Left lung (tissue), 10 donors: ENCODE measurements around the gene DDC. TPM values are rescaled to one million over a fixed set of nuclear protein-coding genes. Genes with fewer than 3 reads are reported as not detected.

Source experiments
- ATAC-seq: fragments of 200-7000 bp; cut with Tn5 transposase; one replicate; pipeline ENCODE4 v1.9.1; 2020; ENCODE audit warnings: moderate library complexity
- DNase-seq, 4 donors: peaks; one replicate each; pipeline ENCODE4 v3.0.0-alpha.2; 2013 to 2020
- H3K27ac ChIP-seq, 2 donors: fragments of 200-600 bp; sonication (generic) in 1 of 2; one replicate each; pipeline versions ENCODE4 v1.5.0 to v1.8.0; 2020 to 2021
- H3K27me3 ChIP-seq, 2 donors: fragments of 200-600 bp; sonication (generic) in 1 of 2; one replicate each; pipeline versions ENCODE4 v1.5.0 to v1.8.0; 2020 to 2021
- H3K36me3 ChIP-seq, 2 donors: fragments of 200-600 bp; sonication (generic) in 1 of 2; one replicate each; pipeline versions ENCODE4 v1.5.0 to v1.8.0; 2020 to 2021
- H3K4me1 ChIP-seq, 2 donors: fragments of 200-600 bp; one replicate each; pipeline ENCODE4 v1.8.0; 2021
- H3K4me3 ChIP-seq, 2 donors: fragments of 200-600 bp; sonication (generic) in 1 of 2; one replicate each; pipeline versions ENCODE4 v1.5.0 to v1.8.0; 2020 to 2021; ENCODE audit warnings: mild to moderate bottlenecking in 1 of 2
- H3K9me3 ChIP-seq, 2 donors: fragments of 200-600 bp; sonication (generic) in 1 of 2; one replicate each; pipeline versions ENCODE4 v1.5.0 to v1.8.0; 2020 to 2021
- CTCF ChIP-seq, 2 donors: fragments of 200-600 bp; sonication (generic) in 1 of 2; IDR thresholded peaks; one replicate each; pipeline versions ENCODE4 v1.5.0 to v1.8.0; 2021; ENCODE audit warnings: antibody characterized with exemption in 2 of 2
- intact Hi-C, 2 donors: fragments of 100-400 bp; cut with DNase I; formaldehyde crosslinking; loops; one replicate each; pipeline versions ENCODE4 v1.11.2 to v1.14.2; 2022
- polyA plus RNA-seq, 6 donors: library from polyadenylated mRNA; unstranded; fragments of 120-200 nt; gene quantifications; one replicate each; pipeline ENCODE4 v1.2.1, GENCODE V29; 2013; ENCODE audit not compliant: insufficient read length in 6 of 6
- total RNA-seq, 2 donors: library from RNA; stranded (reverse); fragmentation: NEBNext Ultra II Directional; extraction: Animal tissue kit (Norgen Biotek cat#: 25700); gene quantifications; one replicate each; pipeline ENCODE4 v1.2.1, GENCODE V29; 2021
- donor health status: DM: no; HTN: yes; CAD: no.
- donor health status: DM: no; HTN: no; CAD: no.

DDC gene
- total and polyA plus RNA-seq, 8 donors, result 0.90 to 17.6 (median 9.2) TPM

DNA sequence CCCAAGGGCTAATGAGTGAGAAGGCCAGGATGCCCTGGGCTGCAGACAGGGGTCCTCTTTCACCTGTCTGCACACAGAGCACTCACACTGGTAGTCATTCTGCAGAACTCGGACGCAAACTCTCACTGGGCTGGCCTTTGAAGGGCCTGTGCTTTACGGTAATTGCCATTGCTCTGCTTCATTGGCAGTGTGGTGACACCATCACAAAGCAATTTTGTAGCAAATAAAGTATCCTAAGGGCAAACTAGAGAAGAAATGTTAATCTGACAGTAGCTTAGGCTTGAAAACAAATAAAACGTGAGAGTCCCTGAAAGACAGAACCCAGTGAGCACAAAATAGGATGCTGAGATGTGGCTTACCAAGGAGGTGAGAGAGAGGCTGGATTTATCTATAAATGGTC, 84.4 kb downstream of the DDC start:
- Histone ChIP-seq H3K9me3 (no peaks in the 10 kb centered on the region), H3K4me1 (no peaks in the 10 kb centered on the region), H3K27me3 (no peaks in the 10 kb centered on the region), H3K36me3 (no peaks in the 10 kb centered on the region), H3K27ac (no peak overlapping the region), H3K4me3 (no peak overlapping the region)
- DNase-seq (no peak), ATAC-seq (peak; percentile 38)
- intact Hi-C loops, result no loop called here
- no peak for TF ChIP-seq CTCF (IDR thresholded peaks at IDR 0.05)

- no peaks in the 10 kb centered on the region for H3K9me3 ChIP-seq
- H3K4me3 ChIP-seq, result no peak overlapping the region
- H3K27ac ChIP-seq, result no peak overlapping the region
- no peaks in the 10 kb centered on the region for H3K4me1 ChIP-seq
- no peaks in the 10 kb centered on the region for H3K27me3 ChIP-seq
- no peak for TF ChIP-seq CTCF (IDR thresholded peaks at IDR 0.05)
- no peaks in the 10 kb centered on the region for H3K36me3 ChIP-seq
- intact Hi-C loops, result no loop called here
- ATAC-seq (peak; percentile 85), DNase-seq (peak in 1 of 4 donors; percentile 21)
Observed at GRCh38 chr7:50479743-50480517, 85.3 kb downstream of the DDC start.

DNA sequence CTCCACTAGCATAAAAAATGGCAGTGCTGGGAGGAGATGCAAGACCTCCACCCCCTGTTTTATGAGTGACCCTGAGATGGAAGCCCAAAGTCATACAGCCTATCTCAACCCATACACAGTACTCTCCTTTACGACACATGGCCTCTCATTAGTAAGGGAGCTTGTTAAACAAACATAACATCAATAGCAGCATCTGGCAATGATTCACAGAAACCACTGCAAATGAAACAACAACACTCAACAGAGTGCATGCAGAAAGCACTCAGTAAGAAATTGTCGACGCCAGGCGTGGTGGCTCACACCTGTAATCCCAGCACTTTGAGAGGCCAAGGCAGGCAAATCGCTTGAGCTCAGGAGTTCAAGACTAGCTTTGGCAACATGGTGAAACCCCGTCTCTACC, 87.6 kb downstream of the DDC start:
- ATAC-seq (no peak), DNase-seq (no peak)
- intact Hi-C loops, result no loop called here
- H3K27me3 ChIP-seq, result no peaks in the 10 kb centered on the region
- no peak overlapping the region for H3K27ac ChIP-seq
- no peaks in the 10 kb centered on the region for H3K9me3 ChIP-seq
- H3K4me1 ChIP-seq, result no peaks in the 10 kb centered on the region
- H3K4me3 ChIP-seq, result no peak overlapping the region
- TF ChIP-seq CTCF (IDR thresholded peaks at IDR 0.05), result no peak
- H3K36me3 ChIP-seq, result no peaks in the 10 kb centered on the region

GRCh38 chr7:50476953-50477625, 88.1 kb downstream of the DDC start:
- no peak for ATAC-seq
- intact Hi-C loops, result no loop called here
- H3K27ac ChIP-seq, result no peak overlapping the region

More at GRCh38 chr7:50476953-50477625, 88.1 kb downstream of the DDC start:
- Histone ChIP-seq H3K9me3 (no peaks in the 10 kb centered on the region), H3K27me3 (no peaks in the 10 kb centered on the region), H3K36me3 (no peaks in the 10 kb centered on the region), H3K4me3 (no peak overlapping the region), H3K4me1 (no peaks in the 10 kb centered on the region)
- TF ChIP-seq CTCF (IDR thresholded peaks at IDR 0.05), result no peak
- no peak for DNase-seq
